CD4-positive, alpha-beta T cell treated with Interleukin-2 at 100 ng/mL for 4 hours (primary cell): Measurements from ENCODE around the gene SIMC1.
"Not testable (repeated sequence)": the region's sequence is repeated elsewhere in the genome, so short reads cannot be mapped to it uniquely, and the experiment has no call there.

Experiments
- DNase-seq: peaks from one replicate; pipeline ENCODE4 v3.0.0-alpha.2; 2020; ENCODE audit warnings: low spot score

The SIMC1 gene

DNA sequence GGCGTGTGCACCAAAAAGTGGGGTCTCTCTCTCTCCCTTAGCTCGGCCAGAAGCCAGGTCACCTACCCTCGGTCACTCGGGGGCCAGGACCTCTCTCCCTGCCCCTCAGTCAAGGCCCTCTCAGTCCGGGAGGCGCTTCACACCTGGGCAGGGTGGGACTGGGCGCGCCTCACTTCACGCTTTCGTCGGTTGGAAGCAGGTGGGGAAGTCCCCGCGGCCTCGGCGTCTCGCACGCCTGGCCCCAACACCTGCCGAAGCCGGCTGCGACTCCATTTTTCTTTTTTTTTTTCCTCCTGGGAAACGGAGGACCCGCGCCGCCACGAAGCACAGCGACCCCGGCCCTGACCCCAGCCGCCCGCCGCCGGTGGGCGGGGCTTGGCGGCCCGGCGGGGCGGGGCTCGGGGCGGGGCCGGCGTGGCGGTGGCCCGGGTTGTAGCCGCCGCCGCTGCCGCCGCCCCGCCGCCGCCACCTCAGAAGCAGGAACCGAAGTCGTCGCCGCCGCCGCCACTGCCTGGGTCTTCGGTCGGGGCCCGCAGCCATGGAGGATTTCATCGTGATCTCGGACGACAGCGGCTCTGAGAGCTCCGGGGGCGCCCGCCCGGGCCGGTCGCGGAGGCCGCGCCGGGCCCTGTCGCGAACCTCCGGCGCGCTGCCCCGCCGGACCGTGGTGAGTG, at the start of gene SIMC1:
Gene SIMC1 (plus strand): TSS at position 454 of the 674 bp plus-strand sequence. CDS start 85 bp downstream, at position 539.
- DNase-seq, result peak; percentile 56

DNA sequence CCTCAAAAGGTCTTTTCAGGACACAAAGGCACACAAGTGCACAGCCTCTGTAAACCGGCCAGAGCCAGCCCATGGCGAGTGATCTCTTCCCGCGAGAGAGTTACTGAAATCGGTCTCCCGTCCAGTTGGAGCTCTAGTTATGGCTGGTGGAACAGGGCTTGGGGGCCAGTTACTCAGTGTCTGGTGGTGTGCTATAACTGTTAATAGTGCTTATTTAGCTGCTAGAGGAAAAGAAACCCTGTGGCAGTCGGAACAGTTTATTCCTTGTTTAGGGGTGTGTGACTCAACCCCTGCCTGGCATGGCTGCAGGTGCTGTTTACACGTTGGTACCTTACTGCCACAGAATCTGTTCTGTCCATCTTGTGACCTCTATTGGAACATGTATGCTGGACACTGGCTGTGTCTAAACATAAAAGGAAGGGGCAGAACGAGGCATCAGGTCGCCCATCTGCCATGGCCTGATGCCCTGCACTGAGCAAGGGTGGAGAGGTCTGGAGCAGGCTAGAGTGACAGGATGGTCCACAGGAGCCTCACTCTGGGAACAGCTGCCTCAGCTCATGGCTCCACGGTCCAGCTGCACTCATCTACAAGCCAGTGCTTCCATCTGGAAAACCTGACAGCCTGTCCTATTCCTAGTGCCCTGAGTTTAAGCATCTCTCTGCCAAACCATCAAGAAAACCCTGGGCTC, 49.6 kb upstream of the SIMC1 start:
- no peak for DNase-seq

DNA sequence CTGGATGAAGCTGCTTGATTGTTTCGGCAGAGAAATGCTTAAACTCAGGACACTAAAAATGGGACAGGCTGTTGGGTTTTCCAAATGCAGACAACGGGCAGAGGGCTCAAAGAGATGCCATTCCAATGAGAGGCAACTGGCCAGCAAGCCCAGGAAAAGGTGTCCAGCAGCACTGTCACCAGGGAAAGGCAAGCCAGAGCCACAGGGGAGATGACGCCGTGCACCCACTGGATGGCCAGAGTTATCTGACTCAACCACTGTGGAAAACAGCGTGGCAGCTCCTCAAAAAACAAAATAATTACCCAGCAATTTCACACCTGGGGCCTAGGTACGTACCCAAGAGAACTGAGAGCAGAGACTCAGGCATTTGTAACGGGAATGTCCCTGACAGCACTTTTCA, 48.4 kb upstream of the SIMC1 start:
- DNase-seq, result no peak

DNA sequence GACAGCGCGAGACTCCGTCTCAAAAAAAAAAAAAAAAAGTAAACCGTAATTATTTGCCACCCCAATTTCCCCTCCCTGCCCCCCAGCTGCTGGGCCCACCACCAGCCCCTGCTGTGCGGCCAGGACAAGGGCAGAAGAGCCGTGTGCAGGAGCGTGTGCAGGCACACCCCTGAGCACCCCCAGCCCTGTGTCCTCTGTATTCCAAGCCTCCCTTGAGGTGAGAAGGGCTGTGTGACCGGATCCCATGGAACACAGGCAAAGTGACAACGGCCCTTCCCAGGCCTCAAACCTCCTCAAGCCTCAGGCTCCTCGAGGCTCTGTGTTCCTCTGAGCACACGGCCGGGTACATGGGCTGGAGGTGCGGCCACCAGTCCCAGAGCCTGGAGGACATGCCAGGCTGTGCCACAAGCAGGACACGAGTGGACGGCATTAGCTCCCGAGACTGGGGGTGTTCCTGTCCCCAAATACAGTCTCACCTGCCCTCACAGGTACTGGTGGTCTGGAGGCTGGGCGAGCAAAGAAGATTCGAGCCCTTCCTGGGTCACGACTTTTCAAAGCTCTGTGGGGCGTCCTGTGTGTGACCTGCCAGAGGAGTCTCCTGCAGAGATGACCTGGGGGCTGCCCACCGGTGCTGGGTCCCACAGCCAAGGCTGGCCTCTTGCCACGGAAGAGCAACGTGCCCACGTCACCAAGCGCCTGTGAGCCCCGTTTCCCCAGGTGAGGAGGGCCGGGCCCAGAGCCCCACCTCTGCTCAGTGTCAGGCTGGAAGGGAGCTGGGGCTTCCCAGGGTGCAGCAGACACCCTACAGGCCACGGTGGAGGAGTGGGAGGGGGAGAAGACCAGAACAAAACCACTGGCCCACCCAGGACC, 47.1 kb upstream of the SIMC1 start:
- DNase-seq, result no peak

DNA sequence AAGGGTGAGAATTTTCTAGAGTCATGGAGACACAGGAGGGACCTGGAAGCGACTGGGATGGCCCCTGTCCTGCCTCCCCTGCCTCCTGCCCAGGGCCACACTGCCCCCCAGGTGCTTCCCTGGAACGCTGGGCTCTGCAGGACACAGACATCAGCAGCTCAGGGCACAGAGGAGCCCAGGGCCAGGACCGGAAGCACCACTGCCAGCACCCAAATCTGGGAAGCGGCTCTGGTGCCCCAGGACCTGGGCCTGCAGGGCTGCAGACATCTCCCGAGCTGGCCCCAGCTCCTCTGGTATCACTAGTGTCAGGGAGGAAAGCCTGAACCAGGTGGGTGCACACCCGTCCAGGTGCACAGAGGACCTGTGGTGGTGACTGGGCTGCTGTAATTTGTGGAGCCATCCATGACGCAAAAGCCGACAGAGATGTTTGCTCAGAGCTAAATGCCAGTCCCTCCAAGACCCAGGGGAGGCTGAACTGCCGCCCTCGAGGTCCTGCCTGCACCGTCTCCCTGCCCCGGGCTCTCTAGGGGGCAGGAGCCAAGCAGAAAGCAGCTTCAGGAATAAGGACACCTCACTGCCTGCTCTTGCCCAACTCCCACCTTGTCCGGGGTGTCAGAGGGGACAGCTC, 46.0 kb upstream of the SIMC1 start:
- no peak for DNase-seq

DNA sequence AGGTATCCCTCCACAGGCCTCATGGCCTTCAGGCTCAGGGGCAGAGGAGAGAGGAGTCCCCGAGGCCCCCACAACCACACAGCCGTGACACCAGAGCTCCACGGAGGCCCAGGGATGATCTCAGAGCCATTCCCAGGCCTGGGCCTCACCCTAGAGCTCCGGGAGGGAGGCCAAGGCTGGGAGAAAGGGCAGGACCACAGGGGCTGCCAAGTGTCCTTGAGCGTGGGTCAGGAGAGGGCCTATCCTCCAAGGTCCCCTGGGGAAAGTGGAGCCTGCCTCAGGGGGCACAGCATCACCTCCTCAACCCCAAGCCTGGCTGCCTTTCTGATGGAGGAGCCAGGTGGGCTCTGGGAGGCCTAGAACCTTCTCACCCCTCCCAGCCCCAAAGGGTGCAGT, 45.5 kb upstream of the SIMC1 start:
- not testable (repeated sequence) for DNase-seq

DNA sequence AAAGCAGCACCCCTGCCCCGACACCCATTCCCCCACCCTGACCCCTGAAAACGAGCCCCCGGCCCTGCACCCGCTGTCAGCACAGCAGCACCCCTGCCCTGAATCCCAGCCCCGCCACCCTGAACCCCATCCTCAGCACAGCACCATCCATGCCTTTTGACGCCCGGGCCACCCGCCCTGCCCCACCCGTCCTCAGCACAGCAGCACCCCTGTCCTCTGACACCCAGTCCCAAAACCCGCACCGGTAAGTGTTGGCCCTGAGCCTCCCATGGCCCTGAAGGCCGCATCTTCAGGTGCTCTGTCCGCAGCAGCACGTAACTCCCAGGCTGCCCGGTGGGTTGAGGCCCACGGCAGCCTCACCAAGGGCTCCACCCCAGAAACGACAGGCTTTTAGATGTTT, 44.6 kb upstream of the SIMC1 start:
- DNase-seq, result not testable (repeated sequence)

DNA sequence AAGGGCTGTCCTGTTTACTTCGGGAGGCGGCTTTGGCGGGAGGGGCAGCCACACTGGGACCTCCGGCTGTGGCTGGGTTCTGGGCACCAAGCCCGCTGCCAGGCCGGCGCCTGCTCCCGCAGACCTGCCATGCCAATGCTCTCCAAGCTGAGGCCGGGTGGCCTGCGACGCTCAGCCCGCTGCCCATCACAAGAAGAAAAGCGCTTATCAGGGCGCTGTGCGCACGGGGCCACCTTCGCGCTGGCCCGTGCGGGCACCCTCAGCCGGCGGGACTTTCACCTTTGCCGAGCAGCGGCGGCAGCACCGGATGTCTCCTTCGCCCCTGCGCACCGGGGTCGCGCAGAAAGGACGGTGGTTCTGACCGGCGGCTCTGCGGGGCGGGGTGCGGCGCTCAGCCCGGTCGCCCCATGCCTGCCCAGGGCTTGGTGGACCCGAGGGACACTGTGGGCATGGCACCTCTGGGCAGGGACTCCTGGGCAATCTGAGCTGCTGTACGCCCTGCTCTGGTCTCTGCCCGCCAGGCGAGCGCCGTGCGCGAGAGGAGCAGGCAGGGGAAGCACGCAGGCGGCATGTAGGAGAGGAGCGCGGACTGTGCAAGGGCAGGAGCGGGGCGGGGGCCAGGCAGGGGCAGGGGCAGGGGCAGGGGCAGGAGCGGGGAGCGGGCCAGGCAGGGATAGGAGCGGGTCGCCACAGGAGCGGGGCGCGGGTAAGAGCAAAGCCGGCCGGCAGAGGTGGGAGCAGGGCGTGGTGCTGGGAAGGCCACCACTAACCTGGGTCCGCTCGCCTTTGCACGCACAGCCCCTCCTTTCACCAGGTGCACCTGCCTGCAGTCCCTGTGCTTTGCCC, 43.8 kb upstream of the SIMC1 start:
- not testable (repeated sequence) for DNase-seq

DNA sequence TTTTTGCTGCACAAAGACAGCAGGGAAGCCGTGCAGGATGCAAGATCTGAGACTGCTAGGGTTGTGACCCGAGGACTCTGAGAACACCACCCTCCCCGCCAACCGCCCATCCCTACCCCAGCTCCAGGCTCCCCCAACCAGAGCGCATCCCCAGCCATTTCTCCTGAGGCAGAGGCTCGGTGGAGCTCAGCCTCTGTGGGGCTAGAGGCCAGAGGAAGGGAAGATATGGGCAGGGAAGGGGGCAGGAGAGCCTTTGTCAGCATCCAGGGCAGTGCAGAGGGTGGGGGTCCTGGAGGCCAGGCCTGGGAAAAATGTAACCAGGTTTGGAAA, 43.2 kb upstream of the SIMC1 start:
- DNase-seq, result not testable (repeated sequence)

DNA sequence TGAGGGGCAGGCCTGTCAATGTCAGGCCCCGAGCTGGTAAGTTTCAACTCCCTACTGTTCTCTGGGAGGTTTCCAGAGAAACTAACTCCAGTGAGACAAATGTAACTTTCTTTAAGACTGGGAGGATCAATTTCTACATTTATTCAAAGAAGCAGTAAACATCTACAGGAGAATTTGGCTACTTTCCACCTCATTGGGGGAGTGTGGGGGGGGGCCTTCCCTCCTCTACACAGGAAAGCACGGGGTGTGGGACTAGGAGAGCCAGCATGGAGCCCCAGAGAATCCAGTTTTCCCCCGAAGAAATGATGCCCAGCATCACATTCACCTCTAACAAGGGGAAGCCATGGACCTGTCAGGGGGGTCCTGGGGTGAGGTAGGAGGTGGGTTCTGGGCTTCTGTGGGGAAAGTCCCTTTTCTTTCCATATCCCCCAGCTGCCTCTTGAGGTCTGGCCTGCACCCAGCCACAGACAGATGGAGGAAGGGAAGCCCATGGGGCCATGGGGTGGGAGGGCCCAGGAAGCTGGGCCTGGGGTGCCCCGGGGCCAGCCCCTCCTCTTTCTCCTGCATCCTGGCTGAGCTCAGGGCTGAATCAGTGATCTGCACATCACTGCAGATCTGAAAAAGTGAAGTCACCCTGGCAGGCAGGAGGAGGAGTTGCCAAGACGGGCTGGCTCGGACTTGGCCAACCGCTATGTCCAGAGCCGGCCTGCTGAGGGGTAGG, 42.6 kb upstream of the SIMC1 start:
- DNase-seq, result not testable (repeated sequence)

DNA sequence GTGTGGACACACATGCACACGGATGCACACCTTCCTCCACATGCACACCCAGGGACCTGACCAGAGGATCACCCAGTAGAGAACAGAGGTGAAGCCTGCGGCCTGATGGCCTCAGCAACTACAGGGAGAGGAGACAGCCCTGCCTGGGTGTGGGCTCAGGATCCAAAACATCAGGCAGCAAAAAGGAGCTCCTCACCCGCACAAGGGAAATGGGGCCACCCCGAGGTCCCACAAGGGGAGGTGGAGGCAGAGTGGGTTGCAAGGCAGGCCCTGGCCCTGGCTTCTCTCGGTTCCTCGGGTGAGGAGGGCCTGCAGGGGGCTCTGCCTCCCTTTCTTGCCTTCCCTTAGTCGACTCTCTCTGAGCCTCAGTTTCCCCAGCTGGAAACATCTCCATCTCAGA, 41.4 kb upstream of the SIMC1 start:
- not testable (repeated sequence) for DNase-seq

DNA sequence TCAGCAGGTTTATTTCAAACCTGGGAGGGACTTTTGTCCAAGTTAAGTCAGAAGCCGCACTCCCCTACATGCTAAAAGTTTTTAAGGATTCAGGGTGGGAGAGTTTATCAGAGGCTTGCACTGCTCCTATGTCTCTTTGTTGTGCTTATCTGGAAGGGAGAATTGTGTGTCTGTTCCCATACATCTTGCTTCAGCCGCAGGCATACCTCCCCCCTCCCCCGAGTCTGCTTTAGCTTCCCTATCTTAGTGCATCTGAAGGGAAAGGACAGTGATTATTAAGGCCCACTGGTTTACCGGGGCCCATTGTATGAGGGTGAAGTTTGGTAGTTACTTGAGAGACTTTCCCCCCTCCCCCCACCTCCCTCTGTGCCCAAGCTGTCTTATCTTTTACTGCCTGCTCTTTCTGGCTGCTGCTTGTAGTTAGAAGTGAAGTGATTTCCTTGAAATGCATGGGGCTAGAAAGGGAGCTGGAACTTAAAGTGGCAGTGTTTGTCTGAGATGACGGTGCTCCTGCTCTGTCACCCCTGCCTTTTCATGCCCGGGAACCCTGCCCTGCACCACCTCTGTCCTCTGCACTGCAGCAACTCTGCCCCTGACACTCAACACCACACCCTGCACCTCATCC, 40.9 kb upstream of the SIMC1 start:
- not testable (repeated sequence) for DNase-seq

DNA sequence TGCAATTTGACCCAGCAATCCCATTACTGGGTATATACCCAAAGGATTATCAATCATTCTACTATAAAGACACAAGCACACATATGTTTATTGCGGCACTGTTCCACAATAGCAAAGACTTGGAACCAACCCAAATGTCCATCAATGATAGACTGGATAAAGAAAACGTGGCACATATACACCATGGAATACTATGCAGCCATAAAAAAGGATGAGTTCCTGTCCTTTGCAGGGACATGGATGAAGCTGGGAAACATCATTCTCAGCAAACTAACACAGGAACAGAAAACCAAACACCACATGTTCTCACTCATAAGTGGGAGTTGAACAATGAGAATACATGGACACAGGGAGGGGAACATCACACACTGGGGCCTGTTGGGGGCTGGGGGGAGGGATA, 39.9 kb upstream of the SIMC1 start:
- not testable (repeated sequence) for DNase-seq

DNA sequence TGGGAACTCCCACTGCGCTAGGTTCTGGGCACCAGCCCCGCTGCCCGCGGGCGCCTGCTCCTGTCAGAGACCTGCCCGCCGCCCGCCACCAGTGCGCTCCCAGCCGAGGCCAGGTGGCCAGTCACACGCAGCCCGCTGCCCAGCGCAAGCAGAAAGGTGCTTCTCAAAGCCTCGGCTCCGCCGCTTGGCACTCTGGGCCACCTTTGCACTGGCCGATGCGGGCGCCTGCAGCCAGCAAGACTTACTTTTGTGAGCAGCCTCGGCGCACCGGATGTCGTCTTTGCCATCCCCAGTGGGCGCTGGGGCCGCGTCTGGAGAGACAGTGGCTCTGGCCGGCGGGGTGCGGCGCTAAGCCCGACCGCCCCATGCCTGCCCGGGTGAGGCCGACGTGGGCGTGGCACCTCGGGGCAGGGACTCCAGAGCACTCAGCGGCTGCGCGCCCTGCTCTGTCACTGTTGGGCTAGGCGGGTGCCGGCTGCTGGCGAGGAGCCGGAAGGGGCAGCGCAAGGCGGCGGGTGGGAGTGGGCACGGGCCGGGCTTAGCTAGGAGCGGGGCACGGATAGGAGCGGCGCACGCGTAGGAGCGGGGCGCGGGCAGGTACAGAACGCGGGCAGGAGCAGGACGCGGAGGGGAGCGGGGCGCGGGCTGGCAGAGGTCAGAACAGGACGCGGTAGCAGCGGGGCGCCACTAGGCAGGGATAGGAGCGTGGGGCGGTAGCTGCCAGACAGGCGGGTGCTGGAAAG, 39.1 kb upstream of the SIMC1 start:
- not testable (repeated sequence) for DNase-seq

DNA sequence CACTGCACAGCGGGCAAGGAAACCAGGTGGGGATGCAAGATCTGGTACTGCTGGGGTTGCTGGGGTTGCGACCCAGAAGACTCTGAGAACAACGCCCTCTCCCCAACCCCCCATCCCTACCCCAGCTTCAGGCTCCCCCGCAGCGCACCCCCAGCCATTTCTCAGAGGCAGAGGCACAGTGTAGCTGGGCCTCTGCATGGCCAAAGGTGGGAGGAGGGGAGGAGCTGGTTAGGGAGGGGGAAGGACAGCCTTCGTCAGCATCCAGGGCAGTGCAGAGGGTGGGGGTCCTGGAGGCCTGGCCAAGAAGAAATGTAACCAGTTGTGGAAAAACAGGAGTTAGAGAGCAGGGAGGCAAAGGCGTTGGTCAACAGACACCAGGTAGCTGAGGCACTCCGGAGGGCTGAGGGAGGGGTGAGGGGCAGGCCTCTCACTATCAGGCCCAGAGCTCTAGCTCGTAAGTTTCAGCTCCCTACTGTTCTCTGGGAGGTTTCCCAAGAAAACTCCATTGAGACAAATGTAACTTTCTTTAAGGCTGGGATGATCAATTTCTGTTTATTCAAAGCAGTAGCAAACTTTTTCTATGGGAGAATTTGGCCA, 38.3 kb upstream of the SIMC1 start:
- not testable (repeated sequence) for DNase-seq

DNA sequence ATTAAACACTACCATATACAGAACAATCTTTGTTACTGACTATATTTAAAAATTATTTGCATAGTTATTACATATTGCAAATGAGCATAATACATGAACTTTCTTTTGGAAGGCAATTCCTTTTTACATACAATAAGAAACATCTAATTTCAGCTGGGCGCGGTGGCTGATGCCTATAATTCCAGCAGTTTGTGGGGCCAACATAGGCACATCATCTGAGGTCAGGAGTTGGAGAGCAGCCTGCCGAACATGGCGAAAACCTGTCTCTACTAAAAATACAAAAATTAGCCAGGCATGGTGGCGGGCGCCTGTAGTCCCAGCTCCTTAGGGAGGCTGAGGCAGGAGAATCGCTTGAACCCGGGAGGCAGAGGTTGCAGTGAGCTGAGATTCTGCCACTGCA, 36.4 kb upstream of the SIMC1 start:
- DNase-seq, result no peak

DNA sequence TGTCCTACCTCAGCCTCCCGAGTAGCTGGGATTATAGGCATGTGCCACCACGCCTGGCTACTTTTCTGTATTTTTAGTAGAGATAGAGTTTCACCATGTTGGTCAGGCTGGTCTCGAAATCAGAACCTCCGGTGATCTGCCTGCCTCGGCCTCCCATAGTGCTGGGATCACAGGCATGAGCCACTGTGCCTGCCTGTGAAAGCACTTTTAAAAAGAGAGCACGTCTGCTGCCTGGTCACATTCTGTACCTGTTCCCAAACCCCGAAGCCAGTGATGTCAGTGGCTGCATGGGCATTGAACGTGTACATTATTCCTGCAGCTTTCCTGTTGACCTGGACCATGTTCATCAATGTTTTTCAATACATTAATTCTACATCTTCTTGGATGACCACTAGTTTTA, 35.1 kb upstream of the SIMC1 start:
- no peak for DNase-seq

DNA sequence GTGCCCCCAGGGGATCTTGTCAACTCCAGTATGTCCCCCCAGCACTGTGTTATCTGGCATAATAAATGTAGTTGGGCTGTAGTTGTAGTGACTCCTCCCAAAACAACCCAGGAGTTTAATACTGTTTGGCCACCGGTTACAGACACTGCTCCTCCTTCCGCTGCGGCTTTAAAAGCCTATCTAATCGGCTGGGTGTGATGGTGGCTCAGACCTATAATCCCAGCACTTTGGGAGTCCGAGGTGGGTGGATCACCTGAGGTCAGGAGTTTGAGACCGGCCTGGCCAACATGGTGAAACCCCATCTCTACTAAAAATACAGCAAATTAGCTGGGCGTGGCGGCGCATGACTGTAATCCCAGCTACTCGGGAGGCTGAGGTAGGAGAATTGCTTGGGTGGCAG, 34.7 kb upstream of the SIMC1 start:
- not testable (repeated sequence) for DNase-seq

DNA sequence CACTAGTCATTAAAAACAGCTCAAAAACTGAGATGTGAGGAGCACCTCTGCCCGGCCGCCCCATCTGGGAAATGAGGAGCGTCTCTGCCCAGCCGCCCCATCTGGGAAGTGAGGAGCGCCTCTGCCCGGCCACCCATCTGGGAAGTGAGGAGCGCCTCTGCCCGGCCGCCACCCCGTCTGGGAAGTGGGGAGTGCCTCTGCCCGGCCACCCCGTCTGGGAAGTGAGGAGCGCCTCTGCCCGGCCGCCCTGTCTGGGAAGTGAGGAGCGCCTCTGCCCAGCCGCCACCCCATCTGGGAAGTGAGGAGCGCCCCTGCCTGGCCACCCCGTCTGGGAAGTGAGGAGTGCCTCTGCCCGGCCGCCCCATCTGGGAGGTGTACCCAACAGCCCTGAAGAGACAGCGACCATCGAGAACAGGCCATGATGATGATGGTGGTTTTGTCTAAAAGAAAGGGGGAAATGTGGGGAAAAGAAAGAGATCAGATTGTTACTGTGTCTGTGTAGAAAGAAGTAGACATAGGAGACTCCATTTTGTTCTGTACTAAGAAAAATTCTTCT, 23.7 kb upstream of the SIMC1 start:
- DNase-seq, result not testable (repeated sequence)
